Prostate gland (tissue), 2 donors: ENCODE data around the gene NAV2.

Experiments used
- CTCF ChIP-seq, 4 experiments: fragments of 200-600 bp in 2 of 4; fragments of 450-650 bp in 2 of 4; sonication (generic) in 2 of 4; IDR thresholded peaks; 1 replicate in 3 of 4; 2 replicates in 1 of 4; pipeline ENCODE4 v1.5.1; 2016 to 2019; ENCODE audit warnings: antibody characterized with exemption in 4 of 4, mild to moderate bottlenecking in 2 of 4, moderate library complexity in 2 of 4
- POLR2A ChIP-seq: fragments of 450-650 bp; IDR thresholded peaks from one replicate; pipeline ENCODE4 v1.6.1; 2016; ENCODE audit warnings: antibody characterized with exemption, mild to moderate bottlenecking
- POLR2AphosphoS5 ChIP-seq: sonication (generic); formaldehyde crosslinking; IDR thresholded peaks from one replicate; pipeline ENCODE4 v1.6.1; 2017; ENCODE audit warnings: antibody characterized with exemption

GRCh38 chr11:20158597-20159257 lies 446.1 kb downstream of the NAV2 start:
- TF ChIP-seq POLR2A (no peak), CTCF (IDR thresholded peaks at IDR 0.05) (no peak), POLR2AphosphoS5 (no peak)
